Measurements from ENCODE around the gene SMOC1.

Gene SMOC1

GRCh38 chr14:69980457-69981425, 101.5 kb downstream of the SMOC1 start:
- DNase-seq = peak in 44 of 56 donors; percentile 12 to 75 (median 46)

- no peak for DNase-seq
Measured at GRCh38 chr14:69982220-69982839, 103.1 kb downstream of the SMOC1 start.

- peak in 1 of 56 donors; percentile 6 for DNase-seq
Measured at GRCh38 chr14:69982886-69983285, 103.7 kb downstream of the SMOC1 start.

GRCh38 chr14:69983317-69983716, 104.1 kb downstream of the SMOC1 start:
- no peak for DNase-seq

GRCh38 chr14:69985463-69985862, 106.2 kb downstream of the SMOC1 start:
- DNase-seq = peak in 1 of 56 donors; percentile 11

GRCh38 chr14:69986336-69986735, 107.1 kb downstream of the SMOC1 start:
- DNase-seq = no peak

- DNase-seq = peak in 26 of 56 donors; percentile 4 to 51 (median 20)
Measured at GRCh38 chr14:69987406-69988121, 108.3 kb downstream of the SMOC1 start.

- no peak for DNase-seq
Measured at GRCh38 chr14:69988979-69989378, 109.8 kb downstream of the SMOC1 start.

GRCh38 chr14:69989622-69990021, 110.4 kb downstream of the SMOC1 start:
- DNase-seq = no peak

- DNase-seq = peak in 3 of 56 donors; percentile 9 to 20 (median 10)
Measured at GRCh38 chr14:69990323-69990722, 111.1 kb downstream of the SMOC1 start.

- no peak for DNase-seq
Measured at GRCh38 chr14:69991422-69991821, 112.2 kb downstream of the SMOC1 start.

GRCh38 chr14:69992564-69992963, 113.3 kb downstream of the SMOC1 start:
- no peak for DNase-seq

GRCh38 chr14:69993326-69993725, 114.1 kb downstream of the SMOC1 start:
- DNase-seq = no peak

GRCh38 chr14:69994002-69994401, 114.8 kb downstream of the SMOC1 start:
- no peak for DNase-seq

- no peak for DNase-seq
Measured at GRCh38 chr14:69996216-69996615, 117.0 kb downstream of the SMOC1 start.

- DNase-seq = no peak
Measured at GRCh38 chr14:69997849-69998248, 118.6 kb downstream of the SMOC1 start.

- DNase-seq = no peak
Measured at GRCh38 chr14:69999261-69999674, 120.1 kb downstream of the SMOC1 start.

- DNase-seq = no peak
Measured at GRCh38 chr14:70000601-70001000, 121.4 kb downstream of the SMOC1 start.

- no peak for DNase-seq
Measured at GRCh38 chr14:70002589-70003346, 123.6 kb downstream of the SMOC1 start.

- no peak for DNase-seq
Measured at GRCh38 chr14:70004791-70005190, 125.6 kb downstream of the SMOC1 start.

GRCh38 chr14:70005281-70005805, 126.1 kb downstream of the SMOC1 start:
- no peak for DNase-seq

All from nucleus accumbens (tissue), 56 donors.